ENCODE measurements around the gene CST9. TPM values are rescaled to one million over a fixed set of nuclear protein-coding genes. Genes with fewer than 3 reads are reported as not detected.
"Not testable (repeated sequence)": the region's sequence is repeated elsewhere in the genome, so short reads cannot be mapped to it uniquely, and the experiment has no call there.

Gene CST9
- polyA plus RNA-seq, 1 donor, result not detected

DNA sequence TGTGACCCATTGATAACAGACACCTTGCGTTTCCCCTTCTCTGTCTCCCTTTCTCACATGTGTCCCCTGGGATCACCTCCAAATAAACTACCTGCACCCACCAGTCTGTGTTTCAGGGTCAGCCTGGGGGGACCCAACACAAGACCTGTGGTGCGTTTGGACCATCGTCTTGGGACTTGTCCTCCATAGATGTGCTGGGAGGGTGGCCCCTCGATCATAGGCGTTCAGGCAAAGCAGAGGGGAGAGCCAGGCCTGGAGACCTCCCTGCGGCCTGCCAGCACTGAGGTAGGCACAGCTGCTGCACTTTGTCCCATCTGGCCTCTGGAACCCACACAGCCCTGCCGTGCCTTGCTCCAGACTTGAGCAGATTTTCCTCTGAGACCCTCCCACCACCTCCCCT is 18.1 kb downstream of the CST9 start:
- no peak for DNase-seq
- Histone ChIP-seq H3K36me3 (ENCODE audit: control insufficient read depth, insufficient read depth, low read length) (no peaks in the 10 kb centered on the region), H3K27me3 (ENCODE audit: control insufficient read depth, insufficient read depth, low read length) (no peaks in the 10 kb centered on the region), H3K27ac (ENCODE audit: low read length) (no peak overlapping the region), H3K4me1 (ENCODE audit: control insufficient read depth, insufficient read depth, low read length) (peaks cover 15% of the 10 kb centered on the region), H3K4me3 (ENCODE audit: low read length) (no peak overlapping the region), H3K9me3 (ENCODE audit: control insufficient read depth, low read depth, low read length) (no peaks in the 10 kb centered on the region)
- no CpG with 5 or more reads among the region's 7 CpGs for WGBS (ENCODE audit: insufficient coverage, low lambda C conversion rate)

DNA sequence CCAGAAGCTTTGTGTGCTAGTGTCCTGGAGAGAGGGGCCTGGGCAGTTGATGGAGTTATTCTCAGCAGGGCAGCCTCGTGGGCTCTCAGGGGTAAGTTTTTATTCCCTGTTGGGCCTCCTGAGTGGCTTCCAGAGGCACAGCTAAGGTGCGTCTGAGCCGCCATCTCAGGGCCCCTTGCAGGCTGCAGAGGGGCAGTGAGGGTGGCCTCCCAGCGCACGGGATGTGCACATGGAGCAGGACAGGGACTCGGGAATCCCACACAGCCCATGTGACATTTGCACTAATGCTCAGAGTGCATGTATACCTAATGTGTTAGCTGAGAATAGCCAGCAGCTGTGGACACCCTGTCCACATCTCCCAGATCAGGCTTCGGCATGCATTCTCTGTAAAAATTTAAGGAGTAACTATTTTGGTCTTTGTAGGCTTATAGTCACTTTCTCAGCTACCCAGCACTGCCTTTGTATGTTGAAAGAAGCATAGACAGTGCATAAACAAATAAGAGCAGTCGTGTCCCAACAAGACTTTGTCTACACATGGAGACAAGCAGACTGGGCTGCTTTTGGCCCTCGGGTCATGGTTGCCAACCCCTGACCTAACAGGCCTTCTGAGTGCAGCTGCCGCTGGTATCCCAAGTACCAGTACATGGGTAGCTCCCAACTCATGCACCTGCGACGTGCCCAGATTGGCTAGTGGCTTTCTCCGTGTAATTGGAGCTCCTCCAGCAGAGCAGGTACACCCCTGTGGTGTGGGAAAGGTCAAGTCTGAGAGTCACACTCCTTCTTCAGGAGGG is 18.8 kb downstream of the CST9 start:
- no peak for DNase-seq
- no peaks in the 10 kb centered on the region for H3K9me3 ChIP-seq (ENCODE audit: control insufficient read depth, low read depth, low read length)
- WGBS (ENCODE audit: insufficient coverage, low lambda C conversion rate), result no CpG with 5 or more reads among the region's 13 CpGs
- no peak overlapping the region for H3K4me3 ChIP-seq (ENCODE audit: low read length)
- H3K4me1 ChIP-seq (ENCODE audit: control insufficient read depth, insufficient read depth, low read length), result peaks cover 15% of the 10 kb centered on the region
- no peaks in the 10 kb centered on the region for H3K27me3 ChIP-seq (ENCODE audit: control insufficient read depth, insufficient read depth, low read length)
- H3K36me3 ChIP-seq (ENCODE audit: control insufficient read depth, insufficient read depth, low read length), result no peaks in the 10 kb centered on the region
- H3K27ac ChIP-seq (ENCODE audit: low read length), result no peak overlapping the region

DNA sequence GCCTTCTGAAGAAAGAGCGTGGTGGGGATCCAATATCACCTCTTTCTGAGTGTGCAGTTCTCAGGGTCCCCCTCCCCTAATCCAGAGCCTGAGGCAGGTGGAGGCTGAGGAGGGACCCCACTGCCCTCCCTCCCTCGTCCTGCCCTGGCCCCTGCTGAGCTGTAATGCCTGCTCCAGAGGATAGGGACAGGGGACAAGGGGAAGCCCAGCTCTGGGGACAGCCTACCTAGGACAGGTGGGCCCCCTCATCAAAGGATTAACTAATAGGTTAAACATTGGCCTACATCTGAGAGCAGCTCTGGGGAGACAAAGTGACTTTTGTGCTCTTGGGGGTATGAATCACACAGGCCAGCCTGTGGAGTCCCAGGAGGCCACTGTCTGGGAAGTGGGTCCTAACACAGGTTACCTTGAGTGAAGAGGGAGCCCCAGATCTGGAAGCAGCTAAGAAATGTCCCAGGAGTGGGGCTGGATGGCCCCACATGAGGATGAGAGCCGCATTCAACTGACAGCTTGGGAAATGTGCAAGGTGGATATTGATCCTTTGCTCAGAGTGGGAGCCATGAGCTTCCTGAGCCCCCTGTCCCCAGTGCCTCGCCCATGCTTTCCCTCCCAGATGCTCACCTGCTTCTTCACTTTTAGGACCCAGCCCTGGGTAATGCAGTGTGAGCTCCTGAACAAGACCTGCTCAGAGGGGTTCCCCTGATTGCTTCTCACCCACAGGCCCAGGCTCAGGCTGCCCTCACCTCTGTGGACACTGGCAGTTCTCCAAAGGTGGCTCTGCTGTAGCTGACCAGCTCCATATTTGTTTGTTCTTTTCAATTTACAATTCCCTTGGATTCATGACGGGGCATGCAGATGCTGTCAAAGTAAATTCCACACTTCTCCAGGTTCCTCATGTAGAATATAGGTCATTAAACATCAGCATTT is 19.6 kb downstream of the CST9 start:
- 83% methylated on average over 1 of the region's 5 CpGs for WGBS (ENCODE audit: insufficient coverage, low lambda C conversion rate)
- peak; percentile 45 to 78 for DNase-seq
- H3K27me3 ChIP-seq (ENCODE audit: control insufficient read depth, insufficient read depth, low read length), result no peaks in the 10 kb centered on the region
- no peak overlapping the region for H3K27ac ChIP-seq (ENCODE audit: low read length)
- no peak overlapping the region for H3K4me3 ChIP-seq (ENCODE audit: low read length)
- H3K9me3 ChIP-seq (ENCODE audit: control insufficient read depth, low read depth, low read length), result no peaks in the 10 kb centered on the region
- H3K36me3 ChIP-seq (ENCODE audit: control insufficient read depth, insufficient read depth, low read length), result no peaks in the 10 kb centered on the region
- peaks cover 15% of the 10 kb centered on the region for H3K4me1 ChIP-seq (ENCODE audit: control insufficient read depth, insufficient read depth, low read length)

DNA sequence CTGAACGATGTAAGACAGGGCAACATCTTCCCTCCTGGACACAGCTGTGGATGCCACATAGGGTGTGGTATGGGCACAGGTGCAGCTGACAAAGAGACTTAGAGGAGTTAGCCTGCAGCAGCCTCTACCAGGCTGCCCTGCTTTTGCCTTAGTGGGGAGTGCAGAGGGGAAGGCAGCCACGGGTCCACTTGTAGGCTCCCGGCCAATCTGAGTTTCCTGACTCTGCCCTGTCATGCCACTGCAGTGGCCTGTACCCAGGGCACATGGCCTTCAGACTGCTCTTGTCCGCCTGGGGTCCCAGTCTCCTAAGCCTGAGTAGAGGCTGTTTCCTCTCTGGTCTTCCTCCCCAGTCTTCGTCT is 20.3 kb downstream of the CST9 start:
- Histone ChIP-seq H3K4me1 (ENCODE audit: control insufficient read depth, insufficient read depth, low read length) (peaks cover 15% of the 10 kb centered on the region), H3K27ac (ENCODE audit: low read length) (no peak overlapping the region), H3K27me3 (ENCODE audit: control insufficient read depth, insufficient read depth, low read length) (no peaks in the 10 kb centered on the region), H3K4me3 (ENCODE audit: low read length) (no peak overlapping the region), H3K9me3 (ENCODE audit: control insufficient read depth, low read depth, low read length) (no peaks in the 10 kb centered on the region), H3K36me3 (ENCODE audit: control insufficient read depth, insufficient read depth, low read length) (no peaks in the 10 kb centered on the region)
- WGBS (ENCODE audit: insufficient coverage, low lambda C conversion rate), result no CpG with 5 or more reads among the region's 5 CpGs
- DNase-seq, result peak in 1 of 2 donors; percentile 40

DNA sequence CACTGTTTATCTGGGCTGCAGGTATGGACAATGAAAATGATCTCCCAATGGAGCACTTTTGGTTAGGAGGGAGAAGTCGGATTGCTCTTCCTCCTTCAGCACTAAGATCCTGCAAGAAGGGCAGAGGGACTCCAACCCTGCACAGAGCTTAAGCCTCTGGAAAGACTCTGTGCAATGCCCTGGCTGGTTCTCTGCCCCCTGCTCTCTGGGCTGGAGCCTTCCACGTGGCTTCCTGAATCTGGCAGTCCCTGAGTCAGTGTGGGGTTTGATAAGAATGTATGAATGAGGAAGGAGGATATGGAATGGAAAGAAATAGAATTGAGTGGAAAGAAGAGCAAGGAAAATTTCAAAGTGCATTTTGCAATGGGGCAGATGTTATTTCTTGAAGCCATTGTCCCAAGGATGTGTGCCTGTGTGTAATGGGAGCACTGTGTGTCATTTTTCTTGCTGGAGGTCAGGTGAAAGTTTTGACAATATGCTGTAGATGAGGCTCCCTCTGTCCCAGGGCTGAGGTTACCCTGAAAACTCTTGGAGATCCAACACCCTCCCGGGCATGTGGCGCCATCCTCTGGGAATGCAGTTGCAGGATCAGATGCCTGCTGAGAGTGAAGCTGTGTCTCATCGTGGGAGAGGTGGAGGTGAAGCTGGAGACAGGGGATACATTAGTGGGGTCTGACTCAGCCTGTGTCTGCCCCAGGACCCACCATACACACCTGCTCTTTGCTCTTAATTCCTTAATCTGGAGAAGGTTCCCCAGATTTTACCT is 21.1 kb downstream of the CST9 start:
- H3K4me1 ChIP-seq (ENCODE audit: control insufficient read depth, insufficient read depth, low read length), result peaks cover 15% of the 10 kb centered on the region
- no peaks in the 10 kb centered on the region for H3K36me3 ChIP-seq (ENCODE audit: control insufficient read depth, insufficient read depth, low read length)
- DNase-seq, result peak in 1 of 2 donors; percentile 30
- H3K9me3 ChIP-seq (ENCODE audit: control insufficient read depth, low read depth, low read length), result no peaks in the 10 kb centered on the region
- no CpG with 5 or more reads among the region's 5 CpGs for WGBS (ENCODE audit: insufficient coverage, low lambda C conversion rate)
- no peak overlapping the region for H3K4me3 ChIP-seq (ENCODE audit: low read length)
- H3K27me3 ChIP-seq (ENCODE audit: control insufficient read depth, insufficient read depth, low read length), result no peaks in the 10 kb centered on the region
- no peak overlapping the region for H3K27ac ChIP-seq (ENCODE audit: low read length)

DNA sequence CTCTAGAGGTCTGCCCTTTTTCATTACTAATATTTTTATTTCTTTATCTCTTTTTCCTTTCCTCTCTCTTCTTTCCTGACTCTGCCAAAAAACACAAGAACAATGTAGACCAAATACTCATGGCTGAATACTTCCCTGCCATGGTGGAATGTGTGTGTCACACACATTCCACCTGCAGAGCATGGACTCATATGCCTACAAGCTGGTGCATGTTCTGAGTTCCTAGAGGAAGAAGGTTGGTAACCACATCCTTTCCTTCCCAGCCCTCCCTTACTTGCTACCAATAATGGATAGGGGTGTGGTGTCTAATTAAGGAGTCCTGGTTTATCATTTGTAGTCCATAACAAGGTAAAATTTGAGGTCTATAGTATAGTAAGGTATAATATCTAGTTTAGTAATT is 22.2 kb downstream of the CST9 start:
- Histone ChIP-seq H3K36me3 (ENCODE audit: control insufficient read depth, insufficient read depth, low read length) (no peaks in the 10 kb centered on the region), H3K9me3 (ENCODE audit: control insufficient read depth, low read depth, low read length) (no peaks in the 10 kb centered on the region), H3K27me3 (ENCODE audit: control insufficient read depth, insufficient read depth, low read length) (no peaks in the 10 kb centered on the region), H3K27ac (ENCODE audit: low read length) (no peak overlapping the region), H3K4me1 (ENCODE audit: control insufficient read depth, insufficient read depth, low read length) (peaks cover 15% of the 10 kb centered on the region), H3K4me3 (ENCODE audit: low read length) (no peak overlapping the region)
- no peak for DNase-seq

DNA sequence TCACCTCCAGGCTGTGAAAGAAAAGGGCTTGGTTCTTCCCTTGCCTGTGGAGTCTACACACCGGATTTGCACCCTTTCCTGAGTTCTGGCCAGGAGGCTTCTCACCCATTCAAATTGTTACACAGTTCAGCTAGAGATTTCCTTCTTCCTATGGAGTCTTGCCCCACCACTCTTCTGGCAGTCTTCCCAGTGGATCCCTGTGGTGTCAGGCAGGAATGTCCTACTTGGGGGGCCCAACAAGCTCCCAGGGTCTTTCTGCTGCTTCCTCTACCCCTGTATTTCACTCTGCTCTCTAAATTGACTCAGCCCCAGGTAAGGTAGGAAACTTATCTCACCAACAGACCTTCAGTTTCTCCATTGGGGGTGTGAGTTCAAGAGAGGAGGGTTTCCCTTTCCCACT is 23.4 kb downstream of the CST9 start:
- DNase-seq, result no peak
- Histone ChIP-seq H3K4me3 (ENCODE audit: low read length) (no peak overlapping the region), H3K36me3 (ENCODE audit: control insufficient read depth, insufficient read depth, low read length) (no peaks in the 10 kb centered on the region), H3K27me3 (ENCODE audit: control insufficient read depth, insufficient read depth, low read length) (no peaks in the 10 kb centered on the region), H3K27ac (ENCODE audit: low read length) (no peak overlapping the region), H3K9me3 (ENCODE audit: control insufficient read depth, low read depth, low read length) (no peaks in the 10 kb centered on the region), H3K4me1 (ENCODE audit: control insufficient read depth, insufficient read depth, low read length) (peaks cover 15% of the 10 kb centered on the region)
- no CpG with 5 or more reads among the region's 1 CpG for WGBS (ENCODE audit: insufficient coverage, low lambda C conversion rate)

DNA sequence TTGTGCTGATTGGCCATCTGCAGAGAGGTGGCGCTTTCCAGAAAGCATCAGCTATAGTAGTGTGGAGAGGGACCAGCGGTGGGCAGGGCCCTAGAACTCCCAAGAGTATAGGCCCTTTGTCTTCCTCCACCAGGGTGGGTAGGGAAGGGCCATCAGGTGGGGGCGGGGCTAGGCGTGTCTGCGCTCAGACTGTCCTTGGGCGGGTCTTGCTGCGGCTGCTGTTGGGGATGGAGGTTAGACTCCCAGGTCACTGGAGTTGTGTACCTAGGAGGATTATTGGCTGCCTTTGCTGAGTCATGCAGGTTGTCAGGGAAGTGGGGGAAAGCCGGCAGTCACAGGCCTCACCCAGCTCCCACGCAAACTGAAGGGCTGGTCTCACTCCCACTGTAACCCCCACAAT is 23.9 kb downstream of the CST9 start:
- peak in 1 of 2 donors; percentile 50 for DNase-seq
- H3K27me3 ChIP-seq (ENCODE audit: control insufficient read depth, insufficient read depth, low read length); H3K36me3 ChIP-seq (ENCODE audit: control insufficient read depth, insufficient read depth, low read length); H3K27ac ChIP-seq (ENCODE audit: low read length); H3K9me3 ChIP-seq (ENCODE audit: control insufficient read depth, low read depth, low read length); H3K4me3 ChIP-seq (ENCODE audit: low read length): not testable (repeated sequence)
- no CpG with 5 or more reads among the region's 9 CpGs for WGBS (ENCODE audit: insufficient coverage, low lambda C conversion rate)
- H3K4me1 ChIP-seq (ENCODE audit: control insufficient read depth, insufficient read depth, low read length), result peaks cover 15% of the 10 kb centered on the region

DNA sequence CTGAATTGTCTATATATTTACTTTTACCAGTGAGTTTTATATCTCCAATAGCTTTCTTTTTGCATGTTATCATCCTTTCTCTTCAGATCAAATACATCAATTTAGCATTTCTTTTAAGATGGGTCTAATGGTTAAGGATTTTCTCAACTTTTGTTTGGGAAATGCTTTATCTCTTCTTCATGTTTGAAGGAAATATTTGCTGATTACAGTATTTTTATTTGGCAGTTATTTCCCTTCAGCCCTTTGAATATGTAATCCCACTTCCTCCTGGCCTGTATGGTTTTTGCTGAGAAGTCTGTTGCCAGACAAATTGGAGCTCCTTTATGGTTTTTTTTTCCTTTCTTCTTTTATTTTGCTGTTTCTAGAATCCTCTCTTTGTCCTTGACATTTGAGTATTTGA is 30.7 kb downstream of the CST9 start:
- H3K36me3 ChIP-seq (ENCODE audit: control insufficient read depth, insufficient read depth, low read length), result no peaks in the 10 kb centered on the region
- H3K27me3 ChIP-seq (ENCODE audit: control insufficient read depth, insufficient read depth, low read length), result no peaks in the 10 kb centered on the region
- H3K4me1 ChIP-seq (ENCODE audit: control insufficient read depth, insufficient read depth, low read length), result no peaks in the 10 kb centered on the region
- H3K9me3 ChIP-seq (ENCODE audit: control insufficient read depth, low read depth, low read length), result no peaks in the 10 kb centered on the region
- DNase-seq, result no peak
- no peak overlapping the region for H3K27ac ChIP-seq (ENCODE audit: low read length)
- no peak overlapping the region for H3K4me3 ChIP-seq (ENCODE audit: low read length)

DNA sequence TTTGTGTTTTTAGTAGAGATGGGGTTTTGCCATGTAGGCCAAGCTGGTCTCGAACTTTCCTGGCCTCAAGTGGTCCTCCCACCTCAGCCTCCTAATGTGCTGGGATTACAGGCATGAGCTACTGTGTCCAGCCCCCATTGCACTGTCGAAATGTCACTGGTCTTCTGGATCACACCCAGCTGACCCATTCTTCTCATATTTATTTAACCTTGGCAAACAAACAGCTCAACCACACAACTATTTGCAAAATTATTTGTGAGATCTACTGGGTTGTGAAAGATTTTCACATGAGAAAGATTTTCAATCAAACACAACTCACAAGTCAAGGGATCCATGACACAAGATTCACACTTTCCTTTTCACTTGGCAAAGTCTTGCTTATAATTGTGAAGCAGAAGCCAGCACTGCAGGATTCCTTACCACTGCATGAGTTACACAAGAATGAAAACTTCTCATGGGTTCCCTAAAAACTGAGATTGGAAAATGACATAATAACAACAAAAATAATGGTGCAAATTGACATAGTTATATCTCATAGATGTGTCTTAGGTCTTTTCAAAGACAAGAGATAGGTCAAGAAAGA is 35.4 kb downstream of the CST9 start:
- WGBS (ENCODE audit: insufficient coverage, low lambda C conversion rate), result no CpG with 5 or more reads among the region's 2 CpGs
- Histone ChIP-seq H3K36me3 (ENCODE audit: control insufficient read depth, insufficient read depth, low read length) (no peaks in the 10 kb centered on the region), H3K4me1 (ENCODE audit: control insufficient read depth, insufficient read depth, low read length) (no peaks in the 10 kb centered on the region), H3K9me3 (ENCODE audit: control insufficient read depth, low read depth, low read length) (no peaks in the 10 kb centered on the region), H3K4me3 (ENCODE audit: low read length) (no peak overlapping the region), H3K27me3 (ENCODE audit: control insufficient read depth, insufficient read depth, low read length) (no peaks in the 10 kb centered on the region), H3K27ac (ENCODE audit: low read length) (no peak overlapping the region)
- DNase-seq, result no peak

Measured in large intestine (tissue), 3 donors.